GM23338 (cell line): ENCODE measurements around the gene CDH23. TPM values are rescaled to one million over a fixed set of nuclear protein-coding genes. Genes with fewer than 3 reads are reported as not detected.

Source experiments
- ATAC-seq: fragments of 200-7000 bp; cut with Tn5 transposase; 3 replicates; pipeline ENCODE4 v1.9.1; 2020
- DNase-seq: peaks from one replicate; pipeline ENCODE4 v3.0.0-alpha.2; 2015; ENCODE audit warnings: low spot score
- H2AFZ ChIP-seq: fragments of 200-600 bp; sonication (generic); 2 replicates; pipeline ENCODE4 v1.8.0; 2016; ENCODE audit warnings: antibody characterized with exemption, mild to moderate bottlenecking, moderate library complexity
- H3F3A ChIP-seq: fragments of 200-600 bp; sonication (generic); replicated peaks from 2 replicates; pipeline ENCODE4 v1.8.0; 2017; ENCODE audit warnings: antibody characterized with exemption, mixed run types, low read depth
- H3K27ac ChIP-seq: fragments of 200-600 bp; sonication (generic); 2 replicates; pipeline ENCODE4 v1.6.1; 2016; ENCODE audit warnings: low read depth
- H3K27me3 ChIP-seq: fragments of 200-600 bp; sonication (generic); 2 replicates; pipeline ENCODE4 v1.8.0; 2016; ENCODE audit warnings: mild to moderate bottlenecking, mixed run types, moderate library complexity; ENCODE audit not compliant: insufficient read depth
- H3K36me3 ChIP-seq: fragments of 200-600 bp; sonication (generic); 2 replicates; pipeline ENCODE4 v1.8.0; 2016; ENCODE audit warnings: mild to moderate bottlenecking; ENCODE audit not compliant: insufficient read depth
- H3K4me1 ChIP-seq: fragments of 200-600 bp; sonication (generic); 2 replicates; pipeline ENCODE4 v1.8.0; 2016; ENCODE audit warnings: mild to moderate bottlenecking, moderate library complexity; ENCODE audit not compliant: insufficient read depth
- H3K4me2 ChIP-seq: fragments of 200-600 bp; sonication (generic); 2 replicates; pipeline ENCODE4 v1.7.1; 2017; ENCODE audit warnings: mixed run types
- H3K4me3 ChIP-seq: fragments of 200-600 bp; sonication (generic); 2 replicates; pipeline ENCODE4 v1.6.1; 2016; ENCODE audit warnings: mixed run types
- H3K79me2 ChIP-seq: fragments of 200-600 bp; sonication (generic); replicated peaks from 2 replicates; pipeline ENCODE4 v1.8.0; 2017; ENCODE audit warnings: mild to moderate bottlenecking; ENCODE audit not compliant: insufficient read depth
- H3K9me2 ChIP-seq: fragments of 200-600 bp; sonication (generic); 2 replicates; pipeline ENCODE4 v1.8.0; 2017; ENCODE audit not compliant: insufficient read depth
- H4K20me1 ChIP-seq: fragments of 200-600 bp; sonication (generic); replicated peaks from 2 replicates; pipeline ENCODE4 v1.8.0; 2017; ENCODE audit warnings: mild to moderate bottlenecking; ENCODE audit not compliant: insufficient read depth
- H3K27ac Mint-ChIP-seq: 2 replicates; pipeline ENCODE4 v1.8.0; 2020; ENCODE audit warnings: inconsistent platforms, mild to moderate bottlenecking, moderate library complexity, mixed read lengths
- H3K27me3 Mint-ChIP-seq: 3 replicates; pipeline ENCODE4 v1.8.0; 2022; ENCODE audit warnings: low read depth, mild to moderate bottlenecking, moderate library complexity, mixed read lengths, inconsistent platforms; ENCODE audit not compliant: insufficient read depth, poor library complexity
- H3K36me3 Mint-ChIP-seq: 3 replicates; pipeline ENCODE4 v1.8.0; 2021; ENCODE audit warnings: low read depth, mild to moderate bottlenecking, inconsistent platforms, moderate library complexity, mixed read lengths
- H3K4me1 Mint-ChIP-seq: 3 replicates; pipeline ENCODE4 v1.8.0; 2020; ENCODE audit warnings: mild to moderate bottlenecking, inconsistent platforms, mixed read lengths
- H3K4me3 Mint-ChIP-seq: 3 replicates; pipeline ENCODE4 v1.8.0; 2021; ENCODE audit warnings: moderate library complexity, mild to moderate bottlenecking, inconsistent platforms, mixed read lengths
- H3K9me3 Mint-ChIP-seq: 3 replicates; pipeline ENCODE4 v1.8.0; 2020; ENCODE audit warnings: moderate library complexity, mild to moderate bottlenecking, inconsistent platforms, mixed read lengths
- EZH2 ChIP-seq: fragments of 200-600 bp; sonication (generic); IDR thresholded peaks from one replicate; pipeline ENCODE4 v1.8.0; 2017; ENCODE audit warnings: antibody characterized with exemption, mild to moderate bottlenecking, low read depth; ENCODE audit not compliant: unreplicated experiment
- JUNB ChIP-seq: IDR thresholded peaks from one replicate; pipeline ENCODE4 v1.6.1; 2016; ENCODE audit warnings: antibody characterized with exemption; ENCODE audit not compliant: unreplicated experiment
- NANOG ChIP-seq: IDR thresholded peaks from 2 replicates; pipeline ENCODE4 v1.6.1; 2016; ENCODE audit warnings: antibody characterized with exemption, borderline replicate concordance
- STAT1 ChIP-seq: IDR thresholded peaks from one replicate; pipeline ENCODE4 v1.6.1; 2016; ENCODE audit warnings: antibody characterized with exemption; ENCODE audit not compliant: unreplicated experiment
- ZNF114 ChIP-seq: fragments of 250-450 bp; sonication (Bioruptor Pico); IDR thresholded peaks from 2 replicates; pipeline ENCODE4 v1.5.0; 2020; ENCODE audit warnings: mild to moderate bottlenecking, moderate library complexity
- ZNF331 ChIP-seq: fragments of 250-450 bp; sonication (Bioruptor Pico); IDR thresholded peaks from 2 replicates; pipeline ENCODE4 v1.5.0; 2020; ENCODE audit warnings: low read depth, mild to moderate bottlenecking, moderate library complexity
- polyA plus RNA-seq: library from polyadenylated mRNA; unstranded; fragments of >200 nt; fragmentation: Nextera tagmentation; extraction: Ambion mirVana; gene quantifications from 2 replicates; pipeline ENCODE4 v1.2.1, GENCODE V29; 2016
- total RNA-seq: library from RNA; depleted of rRNA; stranded (reverse); fragments of >200 nt; shearing (Covaris generic); gene quantifications from 2 replicates; pipeline ENCODE4 v1.2.3, GENCODE V29; 2014
- TF ChIP-seq, protein P1 (sequence below): IDR thresholded peaks from one replicate; pipeline ENCODE4 v1.6.1; 2018; ENCODE audit warnings: antibody characterized with exemption; ENCODE audit not compliant: unreplicated experiment
- TF ChIP-seq, protein P2 (sequence below), 2 experiments: fragments of 200-600 bp in 1 of 2; sonication (generic) in 1 of 2; conservative IDR thresholded peaks; 2 replicates each; pipeline versions ENCODE4 v1.5.1 to v1.6.1; 2016 to 2017; ENCODE audit warnings: antibody characterized with exemption in 2 of 2, low read depth in 2 of 2, mild to moderate bottlenecking in 2 of 2, moderate library complexity in 1 of 2
- TF ChIP-seq, protein P3 (sequence below): fragments of 250-450 bp; sonication (Bioruptor Pico); IDR thresholded peaks from 2 replicates; pipeline ENCODE4 v1.5.0; 2020; ENCODE audit warnings: mild to moderate bottlenecking, moderate library complexity

Gene CDH23
- total and polyA plus RNA-seq, 2 experiments from 2014 or later: 0.95 to 4.3 TPM

DNA sequence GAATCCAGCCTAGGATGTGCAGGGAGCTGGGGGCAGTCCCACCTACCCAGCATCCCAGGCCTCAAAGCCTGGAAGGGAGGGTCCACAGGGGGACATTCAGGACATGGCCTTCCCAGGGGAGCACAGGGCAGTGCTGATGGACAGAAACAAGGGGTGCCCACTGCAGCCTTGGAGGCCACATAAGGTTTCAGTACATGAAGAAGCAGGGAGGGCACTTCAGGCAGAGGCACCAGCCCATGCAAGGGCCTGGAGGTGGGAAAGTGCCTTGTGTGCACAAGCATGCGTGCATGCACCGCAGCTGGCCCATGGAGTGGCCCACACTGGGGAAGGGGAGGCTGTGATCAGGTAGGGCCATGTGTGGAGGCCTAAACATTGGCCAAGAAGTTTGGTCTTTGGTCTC is 313.8 kb downstream of the CDH23 start:
- no peak for TF ChIP-seq STAT1
- TF ChIP-seq, protein P1, sequence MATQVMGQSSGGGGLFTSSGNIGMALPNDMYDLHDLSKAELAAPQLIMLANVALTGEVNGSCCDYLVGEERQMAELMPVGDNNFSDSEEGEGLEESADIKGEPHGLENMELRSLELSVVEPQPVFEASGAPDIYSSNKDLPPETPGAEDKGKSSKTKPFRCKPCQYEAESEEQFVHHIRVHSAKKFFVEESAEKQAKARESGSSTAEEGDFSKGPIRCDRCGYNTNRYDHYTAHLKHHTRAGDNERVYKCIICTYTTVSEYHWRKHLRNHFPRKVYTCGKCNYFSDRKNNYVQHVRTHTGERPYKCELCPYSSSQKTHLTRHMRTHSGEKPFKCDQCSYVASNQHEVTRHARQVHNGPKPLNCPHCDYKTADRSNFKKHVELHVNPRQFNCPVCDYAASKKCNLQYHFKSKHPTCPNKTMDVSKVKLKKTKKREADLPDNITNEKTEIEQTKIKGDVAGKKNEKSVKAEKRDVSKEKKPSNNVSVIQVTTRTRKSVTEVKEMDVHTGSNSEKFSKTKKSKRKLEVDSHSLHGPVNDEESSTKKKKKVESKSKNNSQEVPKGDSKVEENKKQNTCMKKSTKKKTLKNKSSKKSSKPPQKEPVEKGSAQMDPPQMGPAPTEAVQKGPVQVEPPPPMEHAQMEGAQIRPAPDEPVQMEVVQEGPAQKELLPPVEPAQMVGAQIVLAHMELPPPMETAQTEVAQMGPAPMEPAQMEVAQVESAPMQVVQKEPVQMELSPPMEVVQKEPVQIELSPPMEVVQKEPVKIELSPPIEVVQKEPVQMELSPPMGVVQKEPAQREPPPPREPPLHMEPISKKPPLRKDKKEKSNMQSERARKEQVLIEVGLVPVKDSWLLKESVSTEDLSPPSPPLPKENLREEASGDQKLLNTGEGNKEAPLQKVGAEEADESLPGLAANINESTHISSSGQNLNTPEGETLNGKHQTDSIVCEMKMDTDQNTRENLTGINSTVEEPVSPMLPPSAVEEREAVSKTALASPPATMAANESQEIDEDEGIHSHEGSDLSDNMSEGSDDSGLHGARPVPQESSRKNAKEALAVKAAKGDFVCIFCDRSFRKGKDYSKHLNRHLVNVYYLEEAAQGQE: no peak
- Mint-ChIP-seq H3K4me1 (peaks cover 14% of the 10 kb centered on the region), H3K27me3 (peaks cover 20% of the 10 kb centered on the region), H3K36me3 (no peaks in the 10 kb centered on the region), H3K4me3 (no peak overlapping the region), H3K9me3 (no peaks in the 10 kb centered on the region), H3K27ac (no peak overlapping the region)
- H3F3A ChIP-seq: no peaks in the 10 kb centered on the region
- H3K27me3 ChIP-seq: no peaks in the 10 kb centered on the region
- ATAC-seq (no peak), DNase-seq (no peak)
- H3K9me2 ChIP-seq: no peaks in the 10 kb centered on the region
- H3K4me2 ChIP-seq: no peak overlapping the region
- peaks cover 8% of the 10 kb centered on the region for H3K4me1 ChIP-seq
- no peak overlapping the region for H3K27ac ChIP-seq
- no peak overlapping the region for H3K4me3 ChIP-seq
- H4K20me1 ChIP-seq: no peaks in the 10 kb centered on the region
- no peaks in the 10 kb centered on the region for H3K36me3 ChIP-seq
- no peaks in the 10 kb centered on the region for H3K79me2 ChIP-seq
- no peak overlapping the region for H2AFZ ChIP-seq

DNA sequence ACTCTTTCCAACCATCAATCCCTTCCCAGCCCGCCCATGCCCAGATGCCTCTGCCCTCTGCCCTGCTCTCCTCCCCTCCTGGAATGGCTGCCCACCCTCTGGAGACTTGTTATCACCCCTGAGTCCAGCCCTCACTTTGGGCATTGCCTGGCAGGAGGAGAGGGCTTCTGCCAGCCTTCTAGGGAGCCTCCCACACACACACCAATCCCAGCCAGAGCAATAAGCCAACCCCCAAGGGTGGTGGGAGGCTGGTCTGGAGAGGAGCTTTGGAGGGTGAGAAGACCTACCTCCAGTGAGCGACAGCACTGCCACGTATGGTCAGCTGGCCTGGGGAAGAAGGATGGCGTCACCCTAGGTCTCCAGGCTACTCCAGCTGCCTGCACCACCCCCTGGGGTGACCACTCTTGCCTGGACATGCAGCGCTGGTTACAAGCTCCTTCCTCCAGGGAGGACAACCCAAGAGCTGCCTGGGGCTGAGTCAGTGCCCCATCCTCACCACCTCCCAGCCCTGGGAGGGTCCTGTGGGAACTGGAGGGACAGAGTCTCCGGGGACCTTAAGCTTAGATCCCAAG is 314.4 kb downstream of the CDH23 start:
- Histone ChIP-seq H3K9me2 (no peaks in the 10 kb centered on the region), H4K20me1 (no peaks in the 10 kb centered on the region), H3K36me3 (no peaks in the 10 kb centered on the region), H3K4me2 (no peak overlapping the region), H3K79me2 (no peaks in the 10 kb centered on the region), H3F3A (no peaks in the 10 kb centered on the region), H3K4me3 (no peak overlapping the region), H3K27ac (no peak overlapping the region), H3K27me3 (no peaks in the 10 kb centered on the region), H3K4me1 (peaks cover 8% of the 10 kb centered on the region), H2AFZ (no peak overlapping the region)
- Mint-ChIP-seq H3K27me3 (peaks cover 20% of the 10 kb centered on the region), H3K4me3 (no peak overlapping the region), H3K36me3 (no peaks in the 10 kb centered on the region), H3K27ac (no peak overlapping the region), H3K4me1 (peaks cover 14% of the 10 kb centered on the region), H3K9me3 (no peaks in the 10 kb centered on the region)
- ATAC-seq: no peak
- no peak for DNase-seq
- no peak for TF ChIP-seq EZH2
- no peak for TF ChIP-seq NANOG
- TF ChIP-seq ZNF114 (CRISPR knock-in tag): no peak
- TF ChIP-seq ZNF331 (CRISPR knock-in tag): no peak
- TF ChIP-seq, protein P2, sequence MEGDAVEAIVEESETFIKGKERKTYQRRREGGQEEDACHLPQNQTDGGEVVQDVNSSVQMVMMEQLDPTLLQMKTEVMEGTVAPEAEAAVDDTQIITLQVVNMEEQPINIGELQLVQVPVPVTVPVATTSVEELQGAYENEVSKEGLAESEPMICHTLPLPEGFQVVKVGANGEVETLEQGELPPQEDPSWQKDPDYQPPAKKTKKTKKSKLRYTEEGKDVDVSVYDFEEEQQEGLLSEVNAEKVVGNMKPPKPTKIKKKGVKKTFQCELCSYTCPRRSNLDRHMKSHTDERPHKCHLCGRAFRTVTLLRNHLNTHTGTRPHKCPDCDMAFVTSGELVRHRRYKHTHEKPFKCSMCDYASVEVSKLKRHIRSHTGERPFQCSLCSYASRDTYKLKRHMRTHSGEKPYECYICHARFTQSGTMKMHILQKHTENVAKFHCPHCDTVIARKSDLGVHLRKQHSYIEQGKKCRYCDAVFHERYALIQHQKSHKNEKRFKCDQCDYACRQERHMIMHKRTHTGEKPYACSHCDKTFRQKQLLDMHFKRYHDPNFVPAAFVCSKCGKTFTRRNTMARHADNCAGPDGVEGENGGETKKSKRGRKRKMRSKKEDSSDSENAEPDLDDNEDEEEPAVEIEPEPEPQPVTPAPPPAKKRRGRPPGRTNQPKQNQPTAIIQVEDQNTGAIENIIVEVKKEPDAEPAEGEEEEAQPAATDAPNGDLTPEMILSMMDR (conservative IDR thresholded peaks at IDR 0.05; ENCODE audit: low read depth in 2 of 2): no peak
- TF ChIP-seq STAT1: no peak
- TF ChIP-seq, protein P3, sequence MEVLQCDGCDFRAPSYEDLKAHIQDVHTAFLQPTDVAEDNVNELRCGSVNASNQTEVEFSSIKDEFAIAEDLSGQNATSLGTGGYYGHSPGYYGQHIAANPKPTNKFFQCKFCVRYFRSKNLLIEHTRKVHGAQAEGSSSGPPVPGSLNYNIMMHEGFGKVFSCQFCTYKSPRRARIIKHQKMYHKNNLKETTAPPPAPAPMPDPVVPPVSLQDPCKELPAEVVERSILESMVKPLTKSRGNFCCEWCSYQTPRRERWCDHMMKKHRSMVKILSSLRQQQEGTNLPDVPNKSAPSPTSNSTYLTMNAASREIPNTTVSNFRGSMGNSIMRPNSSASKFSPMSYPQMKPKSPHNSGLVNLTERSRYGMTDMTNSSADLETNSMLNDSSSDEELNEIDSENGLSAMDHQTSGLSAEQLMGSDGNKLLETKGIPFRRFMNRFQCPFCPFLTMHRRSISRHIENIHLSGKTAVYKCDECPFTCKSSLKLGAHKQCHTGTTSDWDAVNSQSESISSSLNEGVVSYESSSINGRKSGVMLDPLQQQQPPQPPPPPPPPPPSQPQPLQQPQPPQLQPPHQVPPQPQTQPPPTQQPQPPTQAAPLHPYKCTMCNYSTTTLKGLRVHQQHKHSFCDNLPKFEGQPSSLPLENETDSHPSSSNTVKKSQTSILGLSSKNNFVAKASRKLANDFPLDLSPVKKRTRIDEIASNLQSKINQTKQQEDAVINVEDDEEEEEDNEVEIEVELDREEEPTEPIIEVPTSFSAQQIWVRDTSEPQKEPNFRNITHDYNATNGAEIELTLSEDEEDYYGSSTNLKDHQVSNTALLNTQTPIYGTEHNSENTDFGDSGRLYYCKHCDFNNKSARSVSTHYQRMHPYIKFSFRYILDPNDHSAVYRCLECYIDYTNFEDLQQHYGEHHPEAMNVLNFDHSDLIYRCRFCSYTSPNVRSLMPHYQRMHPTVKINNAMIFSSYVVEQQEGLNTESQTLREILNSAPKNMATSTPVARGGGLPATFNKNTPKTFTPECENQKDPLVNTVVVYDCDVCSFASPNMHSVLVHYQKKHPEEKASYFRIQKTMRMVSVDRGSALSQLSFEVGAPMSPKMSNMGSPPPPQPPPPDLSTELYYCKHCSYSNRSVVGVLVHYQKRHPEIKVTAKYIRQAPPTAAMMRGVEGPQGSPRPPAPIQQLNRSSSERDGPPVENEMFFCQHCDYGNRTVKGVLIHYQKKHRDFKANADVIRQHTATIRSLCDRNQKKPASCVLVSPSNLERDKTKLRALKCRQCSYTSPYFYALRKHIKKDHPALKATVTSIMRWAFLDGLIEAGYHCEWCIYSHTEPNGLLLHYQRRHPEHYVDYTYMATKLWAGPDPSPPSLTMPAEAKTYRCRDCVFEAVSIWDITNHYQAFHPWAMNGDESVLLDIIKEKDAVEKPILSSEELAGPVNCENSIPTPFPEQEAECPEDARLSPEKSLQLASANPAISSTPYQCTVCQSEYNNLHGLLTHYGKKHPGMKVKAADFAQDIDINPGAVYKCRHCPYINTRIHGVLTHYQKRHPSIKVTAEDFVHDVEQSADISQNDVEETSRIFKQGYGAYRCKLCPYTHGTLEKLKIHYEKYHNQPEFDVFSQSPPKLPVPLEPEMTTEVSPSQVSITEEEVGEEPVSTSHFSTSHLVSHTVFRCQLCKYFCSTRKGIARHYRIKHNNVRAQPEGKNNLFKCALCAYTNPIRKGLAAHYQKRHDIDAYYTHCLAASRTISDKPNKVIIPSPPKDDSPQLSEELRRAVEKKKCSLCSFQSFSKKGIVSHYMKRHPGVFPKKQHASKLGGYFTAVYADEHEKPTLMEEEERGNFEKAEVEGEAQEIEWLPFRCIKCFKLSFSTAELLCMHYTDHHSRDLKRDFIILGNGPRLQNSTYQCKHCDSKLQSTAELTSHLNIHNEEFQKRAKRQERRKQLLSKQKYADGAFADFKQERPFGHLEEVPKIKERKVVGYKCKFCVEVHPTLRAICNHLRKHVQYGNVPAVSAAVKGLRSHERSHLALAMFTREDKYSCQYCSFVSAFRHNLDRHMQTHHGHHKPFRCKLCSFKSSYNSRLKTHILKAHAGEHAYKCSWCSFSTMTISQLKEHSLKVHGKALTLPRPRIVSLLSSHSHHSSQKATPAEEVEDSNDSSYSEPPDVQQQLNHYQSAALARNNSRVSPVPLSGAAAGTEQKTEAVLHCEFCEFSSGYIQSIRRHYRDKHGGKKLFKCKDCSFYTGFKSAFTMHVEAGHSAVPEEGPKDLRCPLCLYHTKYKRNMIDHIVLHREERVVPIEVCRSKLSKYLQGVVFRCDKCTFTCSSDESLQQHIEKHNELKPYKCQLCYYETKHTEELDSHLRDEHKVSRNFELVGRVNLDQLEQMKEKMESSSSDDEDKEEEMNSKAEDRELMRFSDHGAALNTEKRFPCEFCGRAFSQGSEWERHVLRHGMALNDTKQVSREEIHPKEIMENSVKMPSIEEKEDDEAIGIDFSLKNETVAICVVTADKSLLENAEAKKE (CRISPR knock-in tag): no peak
- no peak for TF ChIP-seq JUNB
